ENCODE results near the gene MICB.
A peak's percentile ranks its signal among the peaks of the same experiment; 100 is the strongest.
"Not testable (repeated sequence)": the region's sequence is repeated elsewhere in the genome, so short reads cannot be mapped to it uniquely, and the experiment has no call there.

The MICB gene
- 33.9 to 43.0 reads per million in 2 donors for total RNA-seq

- DNase-seq, result peak; percentile 72 to 85 (median 81)
Observed at GRCh38 chr6:31497531-31498476, at the start of gene MICB. Gene MICB (plus strand): TSS chr6:31498145. CDS start chr6:31498194, 49 bp downstream.

- no peak for DNase-seq
Observed at GRCh38 chr6:31450751-31451150, 47.2 kb upstream of the MICB start.

GRCh38 chr6:31452859-31453258 is 45.1 kb upstream of the MICB start:
- DNase-seq, result no peak

GRCh38 chr6:31453259-31453658 is 44.7 kb upstream of the MICB start:
- no peak for DNase-seq

GRCh38 chr6:31459864-31460263 is 38.1 kb upstream of the MICB start:
- DNase-seq, result not testable (repeated sequence)

GRCh38 chr6:31460361-31461025 is 37.5 kb upstream of the MICB start:
- DNase-seq, result no peak

- DNase-seq, result no peak
Observed at GRCh38 chr6:31462026-31462963, 35.6 kb upstream of the MICB start.

GRCh38 chr6:31462964-31463870 is 34.7 kb upstream of the MICB start:
- peak; percentile 78 to 95 (median 88) for DNase-seq

- no peak for DNase-seq
Observed at GRCh38 chr6:31464252-31465184, 33.4 kb upstream of the MICB start.

GRCh38 chr6:31465185-31465536 is 32.8 kb upstream of the MICB start:
- DNase-seq, result no peak

- DNase-seq, result no peak
Observed at GRCh38 chr6:31465718-31466117, 32.2 kb upstream of the MICB start.

- DNase-seq, result no peak
Observed at GRCh38 chr6:31466466-31466865, 31.5 kb upstream of the MICB start.

GRCh38 chr6:31467151-31467550 is 30.8 kb upstream of the MICB start:
- DNase-seq, result no peak

GRCh38 chr6:31468311-31468710 is 29.6 kb upstream of the MICB start:
- DNase-seq, result no peak

GRCh38 chr6:31470801-31471200 is 27.1 kb upstream of the MICB start:
- no peak for DNase-seq

- DNase-seq, result no peak
Observed at GRCh38 chr6:31471711-31472110, 26.2 kb upstream of the MICB start.

- no peak for DNase-seq
Observed at GRCh38 chr6:31472259-31472658, 25.7 kb upstream of the MICB start.

- DNase-seq, result no peak
Observed at GRCh38 chr6:31473244-31473643, 24.7 kb upstream of the MICB start.

- DNase-seq, result peak in 1 of 5 experiments; percentile 72
Observed at GRCh38 chr6:31473780-31474761, 23.9 kb upstream of the MICB start.

Measured in T-helper 2 cell (primary cell).